CD14-positive monocyte (primary cell): Measurements from ENCODE around the gene VWA1. TPM values are rescaled to one million over a fixed set of nuclear protein-coding genes. Genes with fewer than 3 reads are reported as not detected.
A peak's percentile ranks its signal among the peaks of the same experiment; 100 is the strongest.

Experiments used
- DNase-seq, 3 donors: peaks; one replicate each; pipeline ENCODE4 v3.0.0-alpha.2; 2011 to 2022
- H2AFZ ChIP-seq: 2 replicates; pipeline ENCODE4 v1.6.0; 2012; ENCODE audit warnings: mild to moderate bottlenecking, low read depth, low read length, inconsistent platforms; ENCODE audit not compliant: insufficient read depth, poor library complexity, severe bottlenecking
- H3K27ac ChIP-seq, 2 donors: 1 replicate in 1 of 2; 2 replicates in 1 of 2; pipeline ENCODE4 v1.5.1; 2012 to 2013; ENCODE audit warnings: low read length in 2 of 2, control low read depth in 1 of 2, inconsistent platforms in 1 of 2, low read depth in 1 of 2, mild to moderate bottlenecking in 1 of 2
- H3K27me3 ChIP-seq, 2 donors: one replicate each; pipeline versions ENCODE4 v1.6.0 to v1.6.1; 2011 to 2013; ENCODE audit warnings: low read length in 2 of 2; ENCODE audit not compliant: control insufficient read depth in 2 of 2, insufficient read depth in 2 of 2
- H3K36me3 ChIP-seq, 2 donors: replicated peaks in 1 of 2; 1 replicate in 1 of 2; 2 replicates in 1 of 2; pipeline versions ENCODE4 v1.5.1 to v1.6.1; 2012 to 2013; ENCODE audit warnings: low read length in 2 of 2, control low read depth in 1 of 2, inconsistent platforms in 1 of 2, mild to moderate bottlenecking in 1 of 2; ENCODE audit not compliant: insufficient read depth in 2 of 2, control insufficient read depth in 1 of 2
- H3K4me1 ChIP-seq, 2 donors: 1 replicate in 1 of 2; 2 replicates in 1 of 2; pipeline versions ENCODE4 v1.5.1 to v1.6.1; 2012 to 2013; ENCODE audit warnings: low read length in 2 of 2, control low read depth in 1 of 2, inconsistent platforms in 1 of 2, mild to moderate bottlenecking in 1 of 2, moderate library complexity in 1 of 2; ENCODE audit not compliant: insufficient read depth in 2 of 2, control insufficient read depth in 1 of 2
- H3K4me2 ChIP-seq: replicated peaks from 2 replicates; pipeline ENCODE3; 2012; ENCODE audit warnings: low read length, moderate library complexity, mild to moderate bottlenecking; ENCODE audit not compliant: poor library complexity, severe bottlenecking; ENCODE audit errors: extremely low read depth
- H3K4me3 ChIP-seq, 3 experiments: fragments of 200-600 bp in 1 of 3; sonication (generic) in 1 of 3; replicated peaks in 1 of 3; 1 replicate in 2 of 3; 2 replicates in 1 of 3; pipeline ENCODE4 v1.5.1; 2011 to 2013; ENCODE audit warnings: low read length in 3 of 3, mild to moderate bottlenecking in 3 of 3, control low read depth in 2 of 3, low read depth in 2 of 3, inconsistent platforms in 1 of 3, moderate library complexity in 1 of 3
- H3K79me2 ChIP-seq: 2 replicates; pipeline ENCODE4 v1.6.0; 2012; ENCODE audit warnings: mild to moderate bottlenecking, control low read depth, inconsistent platforms, low read length, moderate library complexity; ENCODE audit not compliant: insufficient read depth
- H3K9ac ChIP-seq: 2 replicates; pipeline ENCODE4 v1.6.0; 2017; ENCODE audit warnings: low read length, mild to moderate bottlenecking; ENCODE audit not compliant: insufficient read depth, poor library complexity, severe bottlenecking
- H3K9me3 ChIP-seq, 2 donors: replicated peaks in 1 of 2; 1 replicate in 1 of 2; 2 replicates in 1 of 2; pipeline versions ENCODE4 v1.5.1 to v1.6.1; 2012 to 2013; ENCODE audit warnings: low read length in 2 of 2, control low read depth in 1 of 2; ENCODE audit not compliant: control insufficient read depth in 1 of 2, insufficient read depth in 1 of 2
- H4K20me1 ChIP-seq: 2 replicates; pipeline ENCODE4 v1.6.0; 2012; ENCODE audit warnings: mild to moderate bottlenecking, low read length, control low read depth, moderate library complexity; ENCODE audit not compliant: insufficient read depth
- H3K27ac Mint-ChIP-seq, 7 donors: one replicate each; pipeline ENCODE4 v1.8.0; 2020; ENCODE audit warnings: mild to moderate bottlenecking in 7 of 7, mixed read lengths in 7 of 7, moderate library complexity in 6 of 7, inconsistent platforms in 2 of 7
- H3K27me3 Mint-ChIP-seq, 3 donors: one replicate each; pipeline ENCODE4 v1.8.0; 2021 to 2022; ENCODE audit warnings: low read depth in 3 of 3, mild to moderate bottlenecking in 3 of 3, mixed read lengths in 3 of 3, moderate library complexity in 3 of 3, inconsistent platforms in 1 of 3
- H3K36me3 Mint-ChIP-seq, 2 donors: one replicate each; pipeline ENCODE4 v1.8.0; 2020; ENCODE audit warnings: mixed read lengths in 2 of 2, inconsistent platforms in 1 of 2, mild to moderate bottlenecking in 1 of 2
- H3K4me1 Mint-ChIP-seq: one replicate; pipeline ENCODE4 v1.8.0; 2020; ENCODE audit warnings: mild to moderate bottlenecking, mixed read lengths
- H3K4me3 Mint-ChIP-seq, 2 donors: one replicate each; pipeline ENCODE4 v1.8.0; 2020; ENCODE audit warnings: mild to moderate bottlenecking in 2 of 2, mixed read lengths in 2 of 2, moderate library complexity in 1 of 2
- H3K9me3 Mint-ChIP-seq, 7 donors: one replicate each; pipeline ENCODE4 v1.8.0; 2020 to 2022; ENCODE audit warnings: mixed read lengths in 7 of 7, mild to moderate bottlenecking in 6 of 7, moderate library complexity in 6 of 7, inconsistent platforms in 2 of 7
- CTCF ChIP-seq: fragments of 200-600 bp; IDR thresholded peaks from one replicate; pipeline ENCODE4 v1.8.0; 2022; ENCODE audit warnings: antibody characterized with exemption, mild to moderate bottlenecking
- WGBS: methylation state at CpG from one replicate; pipeline ENCODE4 v1.1.5; 2013; ENCODE audit warnings: missing lambda C conversion rate; ENCODE audit not compliant: insufficient coverage; 5-methylcytosine and 5-hydroxymethylcytosine counted together
- intact Hi-C, 2 donors: fragments of 100-400 bp; cut with micrococcal nuclease; formaldehyde crosslinking; loops; one replicate each; pipeline versions ENCODE4 v1.15.0 to v1.15.1; 2023
- polyA plus RNA-seq, 3 donors: library from polyadenylated mRNA; depleted of rRNA in 1 of 3; unstranded in 2 of 3; stranded (reverse) in 1 of 3; fragments of 300-500 nt in 2 of 3; fragments of >200 nt in 1 of 3; fragmentation: Illumina TruSeq in 2 of 3; gene quantifications; 1 replicate in 2 of 3; 2 replicates in 1 of 3; pipeline ENCODE4 v1.2.3, GENCODE V29; 2012 to 2021

VWA1 gene
- polyA plus RNA-seq, 3 donors: not detected

- H3K4me3 Mint-ChIP-seq: peak overlapping the region; percentile 60 to 84
- Histone ChIP-seq H3K4me3 (no peak overlapping the region), H3K9ac (no peak overlapping the region), H3K79me2 (no peaks in the 10 kb centered on the region), H3K27me3 (peaks cover 19 to 50% of the 10 kb centered on the region in 2 donors), H3K4me1 (peaks cover 8 to 18% of the 10 kb centered on the region in 2 donors), H3K27ac (no peak overlapping the region), H3K36me3 (no peaks in the 10 kb centered on the region), H3K9me3 (peaks cover 0 to 6% of the 10 kb centered on the region in 2 donors), H4K20me1 (no peaks in the 10 kb centered on the region), H2AFZ (no peak overlapping the region), H3K4me2 (no peak overlapping the region)
- peak overlapping the region in 1 of 7 donors; percentile 30 for H3K27ac Mint-ChIP-seq
- H3K4me1 Mint-ChIP-seq: peaks cover 12% of the 10 kb centered on the region
- TF ChIP-seq CTCF: no peak
- H3K9me3 Mint-ChIP-seq: peaks cover 0 to 8% (median 0%) of the 10 kb centered on the region in 7 donors
- H3K27me3 Mint-ChIP-seq: peaks cover 30 to 78% (median 43%) of the 10 kb centered on the region in 3 donors
- intact Hi-C loops: no loop called here
- peaks cover 1 to 2% of the 10 kb centered on the region in 2 donors for H3K36me3 Mint-ChIP-seq
- DNase-seq: no peak
- WGBS: 96% methylated on average over 5 of the region's 7 CpGs
Observed at GRCh38 chr1:1436630-1437032, 1.1 kb downstream of the VWA1 start.

- Mint-ChIP-seq H3K27me3 (peaks cover 30 to 71% (median 41%) of the 10 kb centered on the region in 3 donors), H3K36me3 (peaks cover 1 to 2% of the 10 kb centered on the region in 2 donors), H3K4me1 (peaks cover 12% of the 10 kb centered on the region), H3K4me3 (peak overlapping the region in 1 of 2 donors; percentile 11), H3K9me3 (peaks cover 0 to 8% (median 0%) of the 10 kb centered on the region in 7 donors), H3K27ac (peak overlapping the region in 1 of 7 donors; percentile 20)
- Histone ChIP-seq H3K27ac (no peak overlapping the region), H2AFZ (no peak overlapping the region), H3K4me3 (no peak overlapping the region), H3K79me2 (no peaks in the 10 kb centered on the region), H3K4me2 (no peak overlapping the region), H3K9ac (no peak overlapping the region), H3K9me3 (peaks cover 0 to 6% of the 10 kb centered on the region in 2 donors), H3K27me3 (peaks cover 19 to 46% of the 10 kb centered on the region in 2 donors), H3K36me3 (no peaks in the 10 kb centered on the region), H4K20me1 (no peaks in the 10 kb centered on the region), H3K4me1 (peaks cover 8 to 18% of the 10 kb centered on the region in 2 donors)
- intact Hi-C loops: no loop called here
- no peak for TF ChIP-seq CTCF
- no peak for DNase-seq
- 93% methylated on average over 31 of the region's 31 CpGs for WGBS
Observed at GRCh38 chr1:1437033-1437903, 1.8 kb downstream of the VWA1 start.
